Subcutaneous abdominal adipose tissue (tissue), 5 donors: ENCODE results near the gene UNC13D.
A peak's percentile ranks its signal among the peaks of the same experiment; 100 is the strongest.

Source experiments
- H3K27ac ChIP-seq: one replicate; pipeline ENCODE4 v1.7.0; 2013; ENCODE audit warnings: low read depth, mild to moderate bottlenecking, inconsistent platforms, low read length, moderate library complexity
- H3K27me3 ChIP-seq, 5 donors: one replicate each; pipeline ENCODE4 v1.7.0; 2013; ENCODE audit warnings: low read length in 5 of 5, inconsistent platforms in 1 of 5; ENCODE audit not compliant: control insufficient read depth in 5 of 5, insufficient read depth in 4 of 5
- H3K36me3 ChIP-seq, 5 donors: one replicate each; pipeline ENCODE4 v1.7.0; 2013; ENCODE audit warnings: low read length in 5 of 5; ENCODE audit not compliant: control insufficient read depth in 5 of 5, insufficient read depth in 5 of 5
- H3K4me1 ChIP-seq, 5 donors: one replicate each; pipeline ENCODE4 v1.7.0; 2013; ENCODE audit warnings: low read length in 5 of 5, mild to moderate bottlenecking in 3 of 5, moderate library complexity in 1 of 5; ENCODE audit not compliant: control insufficient read depth in 5 of 5, insufficient read depth in 5 of 5
- H3K4me3 ChIP-seq, 5 donors: one replicate each; pipeline ENCODE4 v1.7.0; 2013; ENCODE audit warnings: low read length in 5 of 5, low read depth in 1 of 5
- H3K9ac ChIP-seq, 5 donors: one replicate each; pipeline ENCODE4 v1.7.0; 2013; ENCODE audit warnings: low read length in 5 of 5, mild to moderate bottlenecking in 4 of 5, moderate library complexity in 3 of 5
- H3K9me3 ChIP-seq, 5 donors: one replicate each; pipeline ENCODE4 v1.7.0; 2013; ENCODE audit warnings: low read length in 5 of 5; ENCODE audit not compliant: control insufficient read depth in 5 of 5
- donor health status: healthy.
- donor health status: healthy.
- donor health status: healthy.
- donor health status: healthy.
- donor health status: healthy.

UNC13D gene

GRCh38 chr17:75808905-75809621 lies 35.1 kb downstream of the UNC13D start:
- no peaks in the 10 kb centered on the region for H3K9me3 ChIP-seq
- H3K36me3 ChIP-seq = peaks cover 0 to 43% (median 35%) of the 10 kb centered on the region in 5 donors
- peak overlapping the region in 4 of 5 donors; percentile 11 to 43 (median 34) for H3K4me3 ChIP-seq
- H3K4me1 ChIP-seq = peaks cover 9 to 22% (median 20%) of the 10 kb centered on the region in 5 donors
- no peaks in the 10 kb centered on the region for H3K27me3 ChIP-seq
- peak overlapping the region in 3 of 5 donors; percentile 26 to 68 (median 67) for H3K9ac ChIP-seq
- H3K27ac ChIP-seq = peak overlapping the region; percentile 87

- Histone ChIP-seq H3K4me3 (peak overlapping the region in 1 of 5 donors; percentile 11), H3K9me3 (no peaks in the 10 kb centered on the region), H3K4me1 (peaks cover 9 to 22% (median 20%) of the 10 kb centered on the region in 5 donors), H3K27me3 (no peaks in the 10 kb centered on the region), H3K9ac (peak overlapping the region in 3 of 5 donors; percentile 0 to 68 (median 26)), H3K36me3 (peaks cover 0 to 38% (median 29%) of the 10 kb centered on the region in 5 donors), H3K27ac (peak overlapping the region; percentile 74)
Observed at GRCh38 chr17:75808549-75808904, 35.7 kb downstream of the UNC13D start.

DNA sequence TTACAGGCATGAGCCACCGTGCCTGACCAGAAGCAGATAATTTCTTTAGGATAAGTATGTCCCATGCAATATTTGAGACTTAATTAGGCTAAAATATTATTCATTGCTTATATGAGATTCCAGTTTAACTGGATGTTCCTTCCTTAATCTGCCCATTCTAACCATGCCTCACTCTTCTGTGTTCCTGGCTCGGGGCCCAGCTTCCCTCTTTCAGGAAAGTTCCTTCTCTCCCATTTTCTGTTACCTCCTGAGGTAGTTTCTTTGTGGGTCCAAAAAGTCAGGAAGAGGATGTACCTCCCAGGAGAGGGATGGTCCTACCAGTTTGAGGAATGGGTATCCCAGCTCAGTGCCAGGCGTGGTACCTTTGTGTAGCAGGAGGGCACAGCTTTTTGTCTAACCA lies 36.3 kb downstream of the UNC13D start:
- no peak overlapping the region for H3K4me3 ChIP-seq
- no peaks in the 10 kb centered on the region for H3K27me3 ChIP-seq
- peaks cover 0 to 31% (median 23%) of the 10 kb centered on the region in 5 donors for H3K36me3 ChIP-seq
- peaks cover 9 to 22% (median 20%) of the 10 kb centered on the region in 5 donors for H3K4me1 ChIP-seq
- no peaks in the 10 kb centered on the region for H3K9me3 ChIP-seq
- peak overlapping the region in 2 of 5 donors; percentile 26 to 68 for H3K9ac ChIP-seq
- peak overlapping the region; percentile 74 for H3K27ac ChIP-seq

DNA sequence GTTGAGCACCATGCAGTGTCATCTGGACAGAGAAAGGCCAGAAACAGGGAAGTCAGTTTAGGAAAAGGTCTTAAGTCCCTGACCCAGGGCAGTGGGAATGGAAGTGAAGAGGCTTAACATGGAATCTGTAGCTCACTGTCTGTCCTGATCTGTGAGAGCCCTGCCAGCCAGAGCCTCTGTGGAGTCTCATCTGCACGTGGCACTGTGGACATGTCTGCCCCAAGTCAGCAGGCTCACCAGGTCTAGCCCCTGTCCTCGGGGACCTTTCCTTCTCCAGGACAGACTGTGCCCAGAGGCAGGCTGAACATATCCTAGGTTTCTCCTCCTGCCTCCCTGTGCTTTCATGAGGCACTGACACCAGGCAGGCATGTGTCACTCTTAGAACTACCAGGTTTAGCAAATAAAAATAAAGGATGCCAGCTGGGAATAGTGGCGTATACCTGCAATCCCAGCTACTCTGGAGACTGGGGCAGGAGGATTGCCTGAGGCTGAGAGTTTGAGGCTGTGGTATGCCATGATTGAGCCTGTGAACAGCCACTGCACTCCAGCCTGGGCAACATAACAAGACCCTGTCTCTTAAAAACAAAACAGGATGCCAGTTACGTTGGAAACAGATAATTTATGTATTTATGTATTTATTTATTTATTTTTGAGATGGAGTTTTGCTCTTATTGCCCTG lies 37.2 kb downstream of the UNC13D start:
- Histone ChIP-seq H3K4me1 (peaks cover 9 to 22% (median 20%) of the 10 kb centered on the region in 5 donors), H3K27ac (no peak overlapping the region)

DNA sequence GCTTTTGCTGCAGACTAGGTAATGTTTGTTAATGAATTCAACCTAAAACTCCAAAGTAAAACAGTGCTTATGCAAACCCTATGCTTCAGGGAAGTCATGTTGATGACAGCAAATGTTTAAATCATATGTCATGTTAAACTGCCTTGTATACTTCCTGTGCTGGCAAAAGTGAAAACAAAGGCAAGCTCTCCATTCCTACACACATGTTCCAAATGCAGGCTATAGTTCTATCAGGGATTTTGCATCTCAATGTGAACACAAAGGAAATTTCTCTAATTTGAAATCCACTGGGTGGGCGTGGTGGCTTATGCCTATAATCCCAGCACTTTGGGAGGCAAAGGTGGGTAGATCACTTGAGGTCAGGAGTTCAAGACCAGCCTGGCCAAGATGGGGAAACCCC lies 40.3 kb downstream of the UNC13D start:
- no peak overlapping the region for H3K27ac ChIP-seq
- peaks cover 0 to 16% (median 13%) of the 10 kb centered on the region in 5 donors for H3K36me3 ChIP-seq
- H3K9me3 ChIP-seq = no peaks in the 10 kb centered on the region
- peaks cover 2 to 9% (median 7%) of the 10 kb centered on the region in 5 donors for H3K4me1 ChIP-seq
- H3K4me3 ChIP-seq = no peak overlapping the region
- H3K9ac ChIP-seq = no peak overlapping the region
- no peaks in the 10 kb centered on the region for H3K27me3 ChIP-seq

More for the DNA sequence above, 37.2 kb downstream of the UNC13D start:
- no peak overlapping the region for H3K9ac ChIP-seq
- no peaks in the 10 kb centered on the region for H3K27me3 ChIP-seq
- H3K36me3 ChIP-seq = peaks cover 0 to 22% (median 14%) of the 10 kb centered on the region in 5 donors
- no peak overlapping the region for H3K4me3 ChIP-seq
- no peaks in the 10 kb centered on the region for H3K9me3 ChIP-seq

GRCh38 chr17:75799402-75799801 lies 44.8 kb downstream of the UNC13D start:
- Histone ChIP-seq H3K27me3 (no peaks in the 10 kb centered on the region), H3K4me1 (no peaks in the 10 kb centered on the region), H3K36me3 (peaks cover 0 to 35% (median 29%) of the 10 kb centered on the region in 5 donors), H3K27ac (no peak overlapping the region), H3K4me3 (no peak overlapping the region), H3K9me3 (no peaks in the 10 kb centered on the region), H3K9ac (no peak overlapping the region)

GRCh38 chr17:75795820-75796607 lies 48.2 kb downstream of the UNC13D start:
- no peak overlapping the region for H3K9ac ChIP-seq
- H3K9me3 ChIP-seq = no peaks in the 10 kb centered on the region
- no peak overlapping the region for H3K4me3 ChIP-seq
- no peak overlapping the region for H3K27ac ChIP-seq
- H3K4me1 ChIP-seq = no peaks in the 10 kb centered on the region
- no peaks in the 10 kb centered on the region for H3K27me3 ChIP-seq
- H3K36me3 ChIP-seq = peaks cover 3 to 42% (median 35%) of the 10 kb centered on the region in 5 donors

DNA sequence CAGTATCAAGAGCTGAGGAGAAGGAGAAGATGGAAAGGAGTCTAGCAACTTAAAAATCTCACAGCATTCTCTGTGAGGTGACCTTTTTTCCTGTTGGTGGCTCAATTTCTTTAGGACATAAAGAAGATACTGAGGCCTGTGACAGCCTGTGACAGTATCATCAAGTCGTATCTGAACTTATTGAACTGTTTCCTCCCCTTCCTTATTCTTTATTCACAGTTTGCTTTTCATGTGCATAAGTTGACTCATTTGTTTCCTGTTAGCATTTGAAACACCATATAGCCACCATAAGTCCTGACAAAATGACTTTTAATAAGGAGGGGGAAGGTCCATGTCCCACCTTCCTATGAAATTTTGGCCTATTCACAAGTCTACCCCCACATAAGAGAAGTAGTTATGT lies 50.7 kb downstream of the UNC13D start:
- Histone ChIP-seq H3K9me3 (no peaks in the 10 kb centered on the region), H3K9ac (no peak overlapping the region), H3K36me3 (peaks cover 3 to 24% (median 22%) of the 10 kb centered on the region in 5 donors), H3K27me3 (no peaks in the 10 kb centered on the region), H3K4me1 (no peaks in the 10 kb centered on the region), H3K27ac (no peak overlapping the region), H3K4me3 (no peak overlapping the region)

DNA sequence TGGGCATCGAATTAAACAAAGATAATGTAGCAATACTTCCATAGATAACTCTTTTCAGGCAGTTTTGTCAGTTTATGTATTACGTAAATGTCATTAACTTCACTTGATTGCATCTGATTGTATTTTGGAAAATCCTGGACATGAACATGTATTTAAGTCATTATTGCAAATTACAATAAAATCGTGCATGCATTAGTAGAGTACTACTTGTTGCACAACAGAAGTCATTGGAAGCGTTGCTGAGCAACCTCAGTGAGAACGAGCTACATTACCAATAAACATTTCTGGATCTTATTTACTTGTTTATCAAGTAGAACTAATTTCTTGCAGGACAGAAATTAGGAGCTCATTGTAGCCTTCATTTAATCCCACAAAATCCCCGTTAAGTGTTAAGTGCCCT lies 53.0 kb downstream of the UNC13D start:
- peaks cover 0 to 7% (median 2%) of the 10 kb centered on the region in 5 donors for H3K4me1 ChIP-seq
- H3K4me3 ChIP-seq = no peak overlapping the region
- no peak overlapping the region for H3K27ac ChIP-seq
- H3K27me3 ChIP-seq = no peaks in the 10 kb centered on the region
- peaks cover 3 to 16% (median 12%) of the 10 kb centered on the region in 5 donors for H3K36me3 ChIP-seq
- no peaks in the 10 kb centered on the region for H3K9me3 ChIP-seq
- H3K9ac ChIP-seq = no peak overlapping the region
